ENCODE measurements around the gene PTK6. TPM values are rescaled to one million over a fixed set of nuclear protein-coding genes. Genes with fewer than 3 reads are reported as not detected.

PTK6 gene
- total and polyA plus RNA-seq, 2 of the 13 experiments (the other 11 are each of a cell fraction or from before 2014, with no cell fraction given), result 0.08 TPM; not detected in 1

DNA sequence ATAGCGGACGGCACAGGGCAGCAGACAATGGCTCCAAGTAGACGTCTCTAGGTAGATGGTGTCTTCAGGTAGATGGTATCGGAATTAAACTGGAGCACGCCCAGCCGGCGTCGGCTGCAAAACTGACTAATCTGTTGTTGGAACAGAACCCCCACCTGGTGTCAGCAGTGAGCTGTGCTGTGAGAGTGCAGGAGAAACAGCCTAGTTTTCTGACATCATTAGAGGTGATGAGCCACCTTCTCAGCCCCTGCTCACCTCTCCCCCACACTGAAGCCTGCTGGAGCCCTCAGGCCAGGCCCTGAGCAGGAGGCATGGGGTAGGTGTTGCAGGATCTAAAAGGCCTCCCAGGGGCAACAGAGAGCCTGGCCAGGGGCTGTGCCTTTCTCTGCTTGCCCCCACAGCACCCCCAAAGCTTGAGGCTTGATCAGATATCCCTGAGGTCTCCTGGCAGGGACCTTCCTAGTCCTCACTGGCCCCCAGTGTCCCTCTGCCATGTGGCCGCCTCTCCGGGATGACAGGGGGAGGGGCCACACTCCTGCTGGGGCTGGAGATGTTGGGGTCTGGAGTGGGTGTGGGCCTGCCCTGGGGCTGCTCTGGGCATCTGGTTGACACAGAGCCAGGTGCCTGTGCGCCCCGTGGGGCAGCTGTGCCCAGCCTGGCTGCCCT lies 43.8 kb upstream of the PTK6 start:
- no peak overlapping the region for H3K4me2 ChIP-seq (ENCODE audit: low read depth, low read length)
- TF ChIP-seq ZNF691 (CRISPR knock-in tag; IDR thresholded peaks at IDR 0.05; ENCODE audit: borderline replicate concordance, low read depth) (0 out of 2 replicates have a peak, but pooled peaks have one; percentile 38), CREB1 (IDR thresholded peaks at IDR 0.05) (peak; percentile 13; the same call in 1 of the 2 replicates), CREB1 (CRISPR knock-in tag; IDR thresholded peaks at IDR 0.05) (no peak), ZFP90 (CRISPR knock-in tag; IDR thresholded peaks at IDR 0.05; ENCODE audit: borderline replicate concordance) (no peak), LCORL (IDR thresholded peaks at IDR 0.05) (no peak), LCORL (CRISPR knock-in tag; IDR thresholded peaks at IDR 0.05) (peak; percentile 51; the same call in 1 of the 2 replicates), ZNF292 (CRISPR knock-in tag; IDR thresholded peaks at IDR 0.05; ENCODE audit: borderline replicate concordance, low read depth) (no peak), YEATS2 (CRISPR knock-in tag; IDR thresholded peaks at IDR 0.05; ENCODE audit: borderline replicate concordance) (peak; percentile 24; the same call in 1 of the 2 replicates), ZFX (CRISPR knock-in tag; IDR thresholded peaks at IDR 0.05; ENCODE audit: low read depth) (0 out of 2 replicates have a peak, but pooled peaks have one; percentile 24), BCL3 (CRISPR knock-in tag; IDR thresholded peaks at IDR 0.05) (no peak), STAG1 (CRISPR knock-in tag; IDR thresholded peaks at IDR 0.05) (peak; percentile 96), HDAC1 (CRISPR knock-in tag; IDR thresholded peaks at IDR 0.05) (0 out of 2 replicates have a peak, but pooled peaks have one; percentile 53), POLR2AphosphoS5 (IDR thresholded peaks at IDR 0.05; ENCODE audit: low read depth, low read length) (no peak)
- TF ChIP-seq, protein P1, sequence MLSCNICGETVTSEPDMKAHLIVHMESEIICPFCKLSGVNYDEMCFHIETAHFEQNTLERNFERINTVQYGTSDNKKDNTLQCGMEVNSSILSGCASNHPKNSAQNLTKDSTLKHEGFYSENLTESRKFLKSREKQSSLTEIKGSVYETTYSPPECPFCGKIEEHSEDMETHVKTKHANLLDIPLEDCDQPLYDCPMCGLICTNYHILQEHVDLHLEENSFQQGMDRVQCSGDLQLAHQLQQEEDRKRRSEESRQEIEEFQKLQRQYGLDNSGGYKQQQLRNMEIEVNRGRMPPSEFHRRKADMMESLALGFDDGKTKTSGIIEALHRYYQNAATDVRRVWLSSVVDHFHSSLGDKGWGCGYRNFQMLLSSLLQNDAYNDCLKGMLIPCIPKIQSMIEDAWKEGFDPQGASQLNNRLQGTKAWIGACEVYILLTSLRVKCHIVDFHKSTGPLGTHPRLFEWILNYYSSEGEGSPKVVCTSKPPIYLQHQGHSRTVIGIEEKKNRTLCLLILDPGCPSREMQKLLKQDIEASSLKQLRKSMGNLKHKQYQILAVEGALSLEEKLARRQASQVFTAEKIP (CRISPR knock-in tag; IDR thresholded peaks at IDR 0.05; ENCODE audit: borderline replicate concordance), result no peak
- TF ChIP-seq, protein P2, sequence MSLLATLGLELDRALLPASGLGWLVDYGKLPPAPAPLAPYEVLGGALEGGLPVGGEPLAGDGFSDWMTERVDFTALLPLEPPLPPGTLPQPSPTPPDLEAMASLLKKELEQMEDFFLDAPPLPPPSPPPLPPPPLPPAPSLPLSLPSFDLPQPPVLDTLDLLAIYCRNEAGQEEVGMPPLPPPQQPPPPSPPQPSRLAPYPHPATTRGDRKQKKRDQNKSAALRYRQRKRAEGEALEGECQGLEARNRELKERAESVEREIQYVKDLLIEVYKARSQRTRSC (CRISPR knock-in tag; IDR thresholded peaks at IDR 0.05; ENCODE audit: low read depth), result 0 out of 2 replicates have a peak, but pooled peaks have one; percentile 65
- TF ChIP-seq, protein P3, sequence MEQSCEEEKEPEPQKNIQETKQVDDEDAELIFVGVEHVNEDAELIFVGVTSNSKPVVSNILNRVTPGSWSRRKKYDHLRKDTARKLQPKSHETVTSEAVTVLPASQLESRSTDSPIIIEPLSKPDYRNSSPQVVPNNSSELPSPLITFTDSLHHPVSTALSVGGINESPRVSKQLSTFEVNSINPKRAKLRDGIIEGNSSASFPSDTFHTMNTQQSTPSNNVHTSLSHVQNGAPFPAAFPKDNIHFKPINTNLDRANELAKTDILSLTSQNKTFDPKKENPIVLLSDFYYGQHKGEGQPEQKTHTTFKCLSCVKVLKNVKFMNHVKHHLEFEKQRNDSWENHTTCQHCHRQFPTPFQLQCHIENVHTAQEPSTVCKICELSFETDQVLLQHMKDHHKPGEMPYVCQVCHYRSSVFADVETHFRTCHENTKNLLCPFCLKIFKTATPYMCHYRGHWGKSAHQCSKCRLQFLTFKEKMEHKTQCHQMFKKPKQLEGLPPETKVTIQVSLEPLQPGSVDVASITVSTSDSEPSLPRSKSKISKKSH (CRISPR knock-in tag; IDR thresholded peaks at IDR 0.05; ENCODE audit: borderline replicate concordance), result 0 out of 2 replicates have a peak, but pooled peaks have one; percentile 57

More for the DNA sequence above, 43.8 kb upstream of the PTK6 start:
- Histone ChIP-seq H2AFZ (ENCODE audit: low read length) (no peak overlapping the region), H3K9ac (ENCODE audit: insufficient read depth, low read depth, low read length) (no peak overlapping the region), H3K4me1 (ENCODE audit: insufficient read depth, low read length) (peaks cover 62% of the 10 kb centered on the region), H3K36me3 (replicated peaks in 1 of 2; ENCODE audit: control insufficient read depth in 1 of 2, insufficient read depth in 2 of 2, low read length in 2 of 2) (no peaks in the 10 kb centered on the region), H3K27ac (ENCODE audit: extremely low read length, insufficient read depth, low read length) (no peak overlapping the region), H3K4me3 (replicated peaks in 1 of 3; ENCODE audit: insufficient read depth in 1 of 3, low read depth in 2 of 3, low read length in 3 of 3) (no peak overlapping the region), H3K27me3 (ENCODE audit: control insufficient read depth in 1 of 2, insufficient read depth in 2 of 2, low read length in 2 of 2) (peaks cover 6 to 44% of the 10 kb centered on the region in 2 experiments; a peak in 3 of 5 replicates), H3K79me2 (ENCODE audit: insufficient read depth, low read length) (no peaks in the 10 kb centered on the region), H4K20me1 (ENCODE audit: insufficient read depth, low read length) (no peaks in the 10 kb centered on the region), H3K9me3 (ENCODE audit: low read length) (no peaks in the 10 kb centered on the region)
- DNase-seq (ENCODE audit: low spot score), result peak; percentile 78
- 11% methylated on average over 12 of the region's 12 CpGs for WGBS (ENCODE audit: low lambda C conversion rate)
- in situ Hi-C loops (cut with HindIII; ENCODE audit: extremely low pct_ligation_motif_present, low pct_unique_long_range_greater_than_20kb), result no loop called here
- intact Hi-C loops (cut with micrococcal nuclease; ENCODE audit: unreplicated experiment), result loop anchor here (1.0 to 2.0 kb wide), 2 partner anchors 43 to 48 kb away; no protein-coding TSS in a partner anchor
- CTCF ChIA-PET (ENCODE audit: low intra/inter-chr PET ratio, low total read pairs), result interaction anchor here (0.7 to 4.5 kb wide), 2 partner anchors 43 to 392 kb away, joined by 3 to 29 read pairs; partner anchors contain the start of gene PTK6
- no TSS peak for BruUV-seq (replicated peaks)
- POLR2A ChIA-PET, result interaction anchor here (0.6 to 3.4 kb wide), 2 partner anchors 8 to 56 kb away, joined by 3 to 19 read pairs; partner anchors contain the start of gene HELZ2
- peak; percentile 74 for ATAC-seq
- peak; percentile 73 for FAIRE-seq

Data from HepG2 (cell line).